Right lobe of liver (tissue), 4 donors: ENCODE results near the gene CWC27.

ENCODE experiments used
- POLR2A ChIP-seq: fragments of 450-650 bp; IDR thresholded peaks from one replicate; pipeline ENCODE4 v1.6.1; 2017; ENCODE audit warnings: antibody characterized with exemption, mild to moderate bottlenecking
- TF ChIP-seq, protein P1 (sequence below), 4 donors: fragments of 200-600 bp in 3 of 4; fragments of 450-650 bp in 1 of 4; IDR thresholded peaks; one replicate each; pipeline versions ENCODE4 v1.5.1 to v1.8.0; 2016 to 2022; ENCODE audit warnings: antibody characterized with exemption in 4 of 4, mild to moderate bottlenecking in 2 of 4
- donor health status: DM: no; HTN: no; CAD: no.
- donor health status: DM: no; HTN: no; CAD: no.
- donor health status: DM: no; HTN: yes; CAD: no.

DNA sequence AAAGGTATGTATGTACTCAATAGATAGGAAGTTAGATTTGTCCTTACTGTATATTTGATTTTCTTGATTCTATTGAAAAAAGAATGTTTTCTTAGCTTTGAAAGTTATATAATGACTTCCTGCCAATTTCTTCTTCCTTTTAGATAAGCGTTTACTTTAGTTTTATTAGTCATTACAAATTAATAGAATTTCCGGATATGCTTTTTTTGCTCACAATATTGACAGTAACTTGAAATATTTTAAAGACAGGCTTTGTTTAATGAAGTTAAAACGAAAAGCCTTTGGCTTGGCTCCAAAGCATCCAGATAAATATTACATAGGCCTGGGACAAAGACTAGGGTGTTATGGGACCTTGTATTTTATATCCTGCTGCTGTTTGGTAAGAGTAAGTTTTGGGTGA lies 49.5 kb downstream of the CWC27 start:
- TF ChIP-seq POLR2A = no peak
- TF ChIP-seq, protein P1, sequence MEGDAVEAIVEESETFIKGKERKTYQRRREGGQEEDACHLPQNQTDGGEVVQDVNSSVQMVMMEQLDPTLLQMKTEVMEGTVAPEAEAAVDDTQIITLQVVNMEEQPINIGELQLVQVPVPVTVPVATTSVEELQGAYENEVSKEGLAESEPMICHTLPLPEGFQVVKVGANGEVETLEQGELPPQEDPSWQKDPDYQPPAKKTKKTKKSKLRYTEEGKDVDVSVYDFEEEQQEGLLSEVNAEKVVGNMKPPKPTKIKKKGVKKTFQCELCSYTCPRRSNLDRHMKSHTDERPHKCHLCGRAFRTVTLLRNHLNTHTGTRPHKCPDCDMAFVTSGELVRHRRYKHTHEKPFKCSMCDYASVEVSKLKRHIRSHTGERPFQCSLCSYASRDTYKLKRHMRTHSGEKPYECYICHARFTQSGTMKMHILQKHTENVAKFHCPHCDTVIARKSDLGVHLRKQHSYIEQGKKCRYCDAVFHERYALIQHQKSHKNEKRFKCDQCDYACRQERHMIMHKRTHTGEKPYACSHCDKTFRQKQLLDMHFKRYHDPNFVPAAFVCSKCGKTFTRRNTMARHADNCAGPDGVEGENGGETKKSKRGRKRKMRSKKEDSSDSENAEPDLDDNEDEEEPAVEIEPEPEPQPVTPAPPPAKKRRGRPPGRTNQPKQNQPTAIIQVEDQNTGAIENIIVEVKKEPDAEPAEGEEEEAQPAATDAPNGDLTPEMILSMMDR (IDR thresholded peaks at IDR 0.05) = no peak
